NT2/D1 (cell line): ENCODE results near the gene NXPH4.

Source experiments
- DNase-seq: peaks from one replicate; pipeline ENCODE4 v3.0.0-alpha.2; 2011; ENCODE audit warnings: low read depth, low spot score
- H3K27me3 ChIP-seq: 2 replicates; pipeline ENCODE4 v1.6.0; 2011; ENCODE audit warnings: mild to moderate bottlenecking; ENCODE audit not compliant: insufficient read length, insufficient read depth
- H3K36me3 ChIP-seq: 2 replicates; pipeline ENCODE4 v1.6.1; 2011; ENCODE audit warnings: mild to moderate bottlenecking, low read length, mixed read lengths; ENCODE audit not compliant: insufficient read depth, insufficient read length
- H3K4me1 ChIP-seq: 2 replicates; pipeline ENCODE4 v1.5.1; 2011; ENCODE audit not compliant: insufficient read depth, insufficient read length
- H3K4me3 ChIP-seq: 2 replicates; pipeline ENCODE4 v1.5.1; 2011; ENCODE audit warnings: low read depth; ENCODE audit not compliant: insufficient read length
- H3K9ac ChIP-seq: 2 replicates; pipeline ENCODE4 v1.6.0; 2011; ENCODE audit warnings: low read depth; ENCODE audit not compliant: insufficient read length
- H3K9me3 ChIP-seq: 2 replicates; pipeline ENCODE4 v1.5.1; 2011; ENCODE audit warnings: mild to moderate bottlenecking, low read length; ENCODE audit not compliant: insufficient read depth
- SUZ12 ChIP-seq: IDR thresholded peaks from 2 replicates; pipeline ENCODE4 v1.6.1; 2011; ENCODE audit not compliant: insufficient read length, insufficient read depth; ENCODE audit errors: extremely low read depth
- YY1 ChIP-seq: IDR thresholded peaks from 2 replicates; pipeline ENCODE4 v1.6.1; 2011; ENCODE audit not compliant: insufficient read length, insufficient read depth
- ZNF274 ChIP-seq: IDR thresholded peaks from 2 replicates; pipeline ENCODE4 v1.6.1; 2011; ENCODE audit warnings: mild to moderate bottlenecking, low read depth, low read length

The NXPH4 gene

GRCh38 chr12:57216014-57216911 is at the start of gene NXPH4:
NXPH4 (plus strand) TSS chr12:57216794; CDS start chr12:57216970, 176 bp downstream.
- peak within 1 kb of the TSS; percentile 75 for H3K9ac ChIP-seq
- peak within 1 kb of the TSS; percentile 32 for H3K4me3 ChIP-seq
- peaks cover 70% of the 10 kb centered on the region for H3K27me3 ChIP-seq
- no peak for DNase-seq
- H3K36me3 ChIP-seq = peaks cover 24% of the 10 kb centered on the region
- H3K4me1 ChIP-seq = peaks cover 48% of the 10 kb centered on the region
- no peaks in the 10 kb centered on the region for H3K9me3 ChIP-seq
- TF ChIP-seq YY1 = no peak
- TF ChIP-seq SUZ12 = no peak
- TF ChIP-seq ZNF274 = no peak

- peaks cover 90% of the 10 kb centered on the region for H3K36me3 ChIP-seq
- H3K9ac ChIP-seq = no peak overlapping the region
- H3K4me1 ChIP-seq = peaks cover 4% of the 10 kb centered on the region
- H3K9me3 ChIP-seq = no peaks in the 10 kb centered on the region
- no peak for TF ChIP-seq SUZ12
- TF ChIP-seq YY1 = no peak
- no peak for TF ChIP-seq ZNF274
- H3K4me3 ChIP-seq = no peak overlapping the region
- H3K27me3 ChIP-seq = no peaks in the 10 kb centered on the region
- DNase-seq = no peak
These were observed 49.6 kb upstream of the NXPH4 start for GRCh38 chr12:57166971-57167371.

- TF ChIP-seq ZNF274 = no peak
- TF ChIP-seq SUZ12 = no peak
- no peak for TF ChIP-seq YY1
- Histone ChIP-seq H3K4me3 (no peak overlapping the region), H3K4me1 (peaks cover 9% of the 10 kb centered on the region), H3K36me3 (peaks cover 87% of the 10 kb centered on the region), H3K27me3 (no peaks in the 10 kb centered on the region), H3K9ac (no peak overlapping the region), H3K9me3 (no peaks in the 10 kb centered on the region)
- no peak for DNase-seq
These were observed 48.5 kb upstream of the NXPH4 start for GRCh38 chr12:57168058-57168457.

GRCh38 chr12:57169046-57169795 is 47.4 kb upstream of the NXPH4 start:
- DNase-seq = no peak
- Histone ChIP-seq H3K4me3 (no peak overlapping the region), H3K27me3 (no peaks in the 10 kb centered on the region), H3K4me1 (peaks cover 12% of the 10 kb centered on the region), H3K9me3 (no peaks in the 10 kb centered on the region), H3K9ac (no peak overlapping the region), H3K36me3 (peaks cover 94% of the 10 kb centered on the region)
- TF ChIP-seq SUZ12 (no peak), YY1 (no peak), ZNF274 (no peak)

- H3K36me3 ChIP-seq = peaks cover 93% of the 10 kb centered on the region
- H3K4me1 ChIP-seq = peaks cover 12% of the 10 kb centered on the region
- H3K9ac ChIP-seq = no peak overlapping the region
- no peak overlapping the region for H3K4me3 ChIP-seq
- H3K9me3 ChIP-seq = no peaks in the 10 kb centered on the region
- TF ChIP-seq ZNF274 = no peak
- TF ChIP-seq YY1 = no peak
- TF ChIP-seq SUZ12 = no peak
- no peak for DNase-seq
- no peaks in the 10 kb centered on the region for H3K27me3 ChIP-seq
These were observed 46.6 kb upstream of the NXPH4 start for GRCh38 chr12:57169969-57170368.

- Histone ChIP-seq H3K27me3 (no peaks in the 10 kb centered on the region), H3K36me3 (peaks cover 93% of the 10 kb centered on the region), H3K4me3 (no peak overlapping the region), H3K4me1 (peaks cover 13% of the 10 kb centered on the region), H3K9ac (no peak overlapping the region), H3K9me3 (no peaks in the 10 kb centered on the region)
- TF ChIP-seq SUZ12 = no peak
- no peak for TF ChIP-seq YY1
- no peak for TF ChIP-seq ZNF274
- no peak for DNase-seq
These were observed 46.2 kb upstream of the NXPH4 start for GRCh38 chr12:57170408-57170807.

- no peak for TF ChIP-seq SUZ12
- no peak for DNase-seq
- Histone ChIP-seq H3K4me1 (peaks cover 15% of the 10 kb centered on the region), H3K9me3 (no peaks in the 10 kb centered on the region), H3K27me3 (no peaks in the 10 kb centered on the region), H3K9ac (no peak overlapping the region), H3K4me3 (no peak overlapping the region), H3K36me3 (peaks cover 93% of the 10 kb centered on the region)
These were observed 45.7 kb upstream of the NXPH4 start for GRCh38 chr12:57170927-57171326.
